Neural cell (in vitro differentiated cells): Measurements from ENCODE around the gene ACOX2. TPM values are rescaled to one million over a fixed set of nuclear protein-coding genes. Genes with fewer than 3 reads are reported as not detected.

Source experiments
- H2AFZ ChIP-seq: fragments of 200-600, 300-800 bp; sonication (generic), shearing (Covaris generic); 2 replicates; pipeline ENCODE4 v1.6.0; 2014; ENCODE audit warnings: low read depth, mild to moderate bottlenecking, antibody characterized with exemption, low read length, moderate library complexity
- H3F3A ChIP-seq: fragments of 200-600 bp; shearing (Covaris generic); 2 replicates; pipeline ENCODE4 v1.6.1; 2016; ENCODE audit warnings: mild to moderate bottlenecking, moderate library complexity, mixed read lengths, antibody characterized with exemption, low read length; ENCODE audit not compliant: insufficient read depth, poor library complexity, severe bottlenecking
- H3K27ac ChIP-seq: fragments of 200-600, 300-800 bp; sonication (generic), shearing (Covaris generic); 2 replicates; pipeline ENCODE4 v1.5.1; 2014; ENCODE audit warnings: mild to moderate bottlenecking, low read length, moderate library complexity
- H3K27me3 ChIP-seq: fragments of 300-800, 200-600 bp; sonication (generic), shearing (Covaris generic); 2 replicates; pipeline ENCODE4 v1.6.0; 2014; ENCODE audit warnings: mild to moderate bottlenecking, low read depth, low read length, moderate library complexity; ENCODE audit not compliant: insufficient read depth
- H3K36me3 ChIP-seq: fragments of 300-800, 200-600 bp; sonication (generic), shearing (Covaris generic); 2 replicates; pipeline ENCODE4 v1.5.1; 2014; ENCODE audit warnings: mild to moderate bottlenecking, antibody characterized with exemption, low read length, moderate library complexity; ENCODE audit not compliant: insufficient read depth
- H3K4me2 ChIP-seq: fragments of 300-800, 200-600 bp; sonication (generic), shearing (Covaris generic); 2 replicates; pipeline ENCODE4 v1.6.0; 2014; ENCODE audit warnings: mild to moderate bottlenecking, low read length
- H3K4me3 ChIP-seq: fragments of 300-800, 200-600 bp; sonication (generic), shearing (Covaris generic); 2 replicates; pipeline ENCODE4 v1.5.1; 2014; ENCODE audit warnings: mild to moderate bottlenecking, low read length, moderate library complexity
- H3K79me2 ChIP-seq: fragments of 200-600 bp; shearing (Covaris generic); replicated peaks from 2 replicates; pipeline ENCODE4 v1.6.0; 2014; ENCODE audit warnings: mild to moderate bottlenecking, low read length, moderate library complexity; ENCODE audit not compliant: insufficient read depth
- H3K9ac ChIP-seq: fragments of 300-800, 200-600 bp; sonication (generic), shearing (Covaris generic); 2 replicates; pipeline ENCODE4 v1.6.1; 2016; ENCODE audit warnings: mild to moderate bottlenecking, low read length, mixed read lengths
- H3K9me2 ChIP-seq: fragments of 200-600 bp; shearing (Covaris generic); 2 replicates; pipeline ENCODE4 v1.6.1; 2016; ENCODE audit warnings: mild to moderate bottlenecking, low read length, mixed read lengths; ENCODE audit not compliant: insufficient read depth
- H3K9me3 ChIP-seq: fragments of 200-600, 300-800 bp; sonication (generic), shearing (Covaris generic); 2 replicates; pipeline ENCODE4 v1.6.1; 2016; ENCODE audit warnings: mild to moderate bottlenecking, mixed run types, low read length, moderate library complexity, mixed read lengths
- H4K20me1 ChIP-seq: fragments of 200-600 bp; shearing (Covaris generic); 2 replicates; pipeline ENCODE4 v1.6.1; 2016; ENCODE audit warnings: mild to moderate bottlenecking, mixed run types; ENCODE audit not compliant: insufficient read depth
- EZH2 ChIP-seq: fragments of 200-600, 300-800 bp; shearing (Covaris generic), sonication (generic); IDR thresholded peaks from 2 replicates; pipeline ENCODE4 v1.6.1; 2014; ENCODE audit warnings: antibody characterized with exemption, low read length, borderline replicate concordance, mild to moderate bottlenecking; ENCODE audit not compliant: insufficient read depth, poor library complexity, severe bottlenecking
- MXI1 ChIP-seq: fragments of 450-650 bp; conservative IDR thresholded peaks from 2 replicates; pipeline ENCODE4 v1.6.1; 2014; ENCODE audit warnings: antibody characterized with exemption, mild to moderate bottlenecking; ENCODE audit not compliant: poor library complexity, severe bottlenecking
- POLR2AphosphoS5 ChIP-seq: IDR thresholded peaks from 2 replicates; pipeline ENCODE4 v1.6.1; 2012
- RAD21 ChIP-seq: fragments of 450-650 bp; conservative IDR thresholded peaks from 2 replicates; pipeline ENCODE4 v1.6.1; 2014; ENCODE audit warnings: antibody characterized with exemption, mild to moderate bottlenecking, moderate library complexity
- SMC3 ChIP-seq: fragments of 450-650 bp; conservative IDR thresholded peaks from 2 replicates; pipeline ENCODE4 v1.6.1; 2014; ENCODE audit warnings: antibody characterized with exemption, mild to moderate bottlenecking, moderate library complexity; ENCODE audit not compliant: poor library complexity
- TAF1 ChIP-seq: IDR thresholded peaks from 2 replicates; pipeline ENCODE4 v1.6.1; 2012; ENCODE audit warnings: low read depth
- polyA plus RNA-seq: library from polyadenylated mRNA; depleted of rRNA; stranded (reverse); fragments of >200 nt; gene quantifications from 2 replicates; pipeline ENCODE4 v1.2.3, GENCODE V29; 2014
- TF ChIP-seq, protein P1 (sequence below): fragments of 450-650 bp; IDR thresholded peaks from 2 replicates; pipeline ENCODE4 v1.5.1; 2014; ENCODE audit warnings: antibody characterized with exemption, mild to moderate bottlenecking, moderate library complexity; ENCODE audit not compliant: poor library complexity, severe bottlenecking
- TF ChIP-seq, protein P2 (sequence below): IDR thresholded peaks from 2 replicates; pipeline ENCODE4 v1.6.1; 2012; ENCODE audit warnings: borderline replicate concordance

Gene ACOX2
- polyA plus RNA-seq, 1 donor from 2014 or later: not detected

- H3K27ac ChIP-seq: no peak overlapping the region
- TF ChIP-seq TAF1 (no peak), RAD21 (no peak), EZH2 (no peak), MXI1 (no peak)
- no peak overlapping the region for H3K9ac ChIP-seq
- H3K79me2 ChIP-seq: no peaks in the 10 kb centered on the region
- H3K4me2 ChIP-seq: no peak overlapping the region
- H3K4me3 ChIP-seq: no peak overlapping the region
- no peaks in the 10 kb centered on the region for H3F3A ChIP-seq
- no peaks in the 10 kb centered on the region for H3K27me3 ChIP-seq
- H3K36me3 ChIP-seq: no peaks in the 10 kb centered on the region
- no peak overlapping the region for H2AFZ ChIP-seq
- H3K9me3 ChIP-seq: no peaks in the 10 kb centered on the region
- no peaks in the 10 kb centered on the region for H3K9me2 ChIP-seq
- H4K20me1 ChIP-seq: no peaks in the 10 kb centered on the region
Measured at GRCh38 chr3:58566398-58567250, 29.6 kb upstream of the ACOX2 start.

DNA sequence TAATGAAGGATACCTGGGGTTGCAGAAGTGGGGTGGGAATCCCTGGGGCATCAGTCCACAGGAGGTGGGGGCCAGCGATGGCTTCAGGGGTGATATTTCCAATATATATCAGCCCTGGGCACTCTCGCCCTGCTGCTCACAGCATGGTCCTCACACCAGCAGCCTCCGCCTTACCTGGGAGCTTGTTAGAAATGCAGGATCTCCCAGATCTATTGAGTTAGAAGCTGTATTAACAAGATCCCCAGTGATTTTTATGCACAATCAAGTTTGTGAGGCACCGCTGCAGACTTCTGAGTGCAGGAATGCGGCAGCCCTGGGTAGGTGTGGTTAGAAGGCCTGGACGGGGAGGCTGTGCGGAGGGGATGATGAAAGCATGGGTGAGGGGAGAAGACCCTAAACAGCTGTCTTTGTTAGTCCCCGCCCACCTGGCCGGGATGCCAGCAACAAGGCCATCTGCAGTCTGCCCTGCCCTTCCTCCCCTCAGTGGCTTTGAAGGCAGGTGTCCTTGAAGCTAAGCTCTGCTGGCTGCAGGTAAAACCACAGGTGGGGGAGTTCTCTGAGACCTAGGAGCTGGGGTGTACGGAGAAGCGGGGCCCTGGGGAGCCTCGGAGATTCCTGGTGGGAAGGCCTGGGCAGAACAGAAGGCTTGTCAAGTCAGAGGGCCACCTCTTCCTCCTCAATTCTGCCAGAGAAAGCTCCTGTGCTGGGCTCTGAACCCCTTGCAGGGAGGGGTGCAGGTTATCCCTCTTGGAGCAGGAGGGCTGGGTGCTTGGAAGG lies 28.8 kb upstream of the ACOX2 start:
- Histone ChIP-seq H3K9me3 (no peaks in the 10 kb centered on the region), H3F3A (no peaks in the 10 kb centered on the region), H3K4me2 (no peak overlapping the region), H3K9me2 (no peaks in the 10 kb centered on the region), H3K27ac (no peak overlapping the region), H3K36me3 (no peaks in the 10 kb centered on the region), H3K4me3 (no peak overlapping the region), H2AFZ (no peak overlapping the region), H4K20me1 (no peaks in the 10 kb centered on the region), H3K27me3 (no peaks in the 10 kb centered on the region), H3K9ac (no peak overlapping the region), H3K79me2 (no peaks in the 10 kb centered on the region)
- TF ChIP-seq MXI1 (no peak), RAD21 (no peak), EZH2 (no peak), SMC3 (no peak), POLR2AphosphoS5 (no peak)
- TF ChIP-seq, protein P1, sequence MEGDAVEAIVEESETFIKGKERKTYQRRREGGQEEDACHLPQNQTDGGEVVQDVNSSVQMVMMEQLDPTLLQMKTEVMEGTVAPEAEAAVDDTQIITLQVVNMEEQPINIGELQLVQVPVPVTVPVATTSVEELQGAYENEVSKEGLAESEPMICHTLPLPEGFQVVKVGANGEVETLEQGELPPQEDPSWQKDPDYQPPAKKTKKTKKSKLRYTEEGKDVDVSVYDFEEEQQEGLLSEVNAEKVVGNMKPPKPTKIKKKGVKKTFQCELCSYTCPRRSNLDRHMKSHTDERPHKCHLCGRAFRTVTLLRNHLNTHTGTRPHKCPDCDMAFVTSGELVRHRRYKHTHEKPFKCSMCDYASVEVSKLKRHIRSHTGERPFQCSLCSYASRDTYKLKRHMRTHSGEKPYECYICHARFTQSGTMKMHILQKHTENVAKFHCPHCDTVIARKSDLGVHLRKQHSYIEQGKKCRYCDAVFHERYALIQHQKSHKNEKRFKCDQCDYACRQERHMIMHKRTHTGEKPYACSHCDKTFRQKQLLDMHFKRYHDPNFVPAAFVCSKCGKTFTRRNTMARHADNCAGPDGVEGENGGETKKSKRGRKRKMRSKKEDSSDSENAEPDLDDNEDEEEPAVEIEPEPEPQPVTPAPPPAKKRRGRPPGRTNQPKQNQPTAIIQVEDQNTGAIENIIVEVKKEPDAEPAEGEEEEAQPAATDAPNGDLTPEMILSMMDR: no peak
- TF ChIP-seq, protein P2, sequence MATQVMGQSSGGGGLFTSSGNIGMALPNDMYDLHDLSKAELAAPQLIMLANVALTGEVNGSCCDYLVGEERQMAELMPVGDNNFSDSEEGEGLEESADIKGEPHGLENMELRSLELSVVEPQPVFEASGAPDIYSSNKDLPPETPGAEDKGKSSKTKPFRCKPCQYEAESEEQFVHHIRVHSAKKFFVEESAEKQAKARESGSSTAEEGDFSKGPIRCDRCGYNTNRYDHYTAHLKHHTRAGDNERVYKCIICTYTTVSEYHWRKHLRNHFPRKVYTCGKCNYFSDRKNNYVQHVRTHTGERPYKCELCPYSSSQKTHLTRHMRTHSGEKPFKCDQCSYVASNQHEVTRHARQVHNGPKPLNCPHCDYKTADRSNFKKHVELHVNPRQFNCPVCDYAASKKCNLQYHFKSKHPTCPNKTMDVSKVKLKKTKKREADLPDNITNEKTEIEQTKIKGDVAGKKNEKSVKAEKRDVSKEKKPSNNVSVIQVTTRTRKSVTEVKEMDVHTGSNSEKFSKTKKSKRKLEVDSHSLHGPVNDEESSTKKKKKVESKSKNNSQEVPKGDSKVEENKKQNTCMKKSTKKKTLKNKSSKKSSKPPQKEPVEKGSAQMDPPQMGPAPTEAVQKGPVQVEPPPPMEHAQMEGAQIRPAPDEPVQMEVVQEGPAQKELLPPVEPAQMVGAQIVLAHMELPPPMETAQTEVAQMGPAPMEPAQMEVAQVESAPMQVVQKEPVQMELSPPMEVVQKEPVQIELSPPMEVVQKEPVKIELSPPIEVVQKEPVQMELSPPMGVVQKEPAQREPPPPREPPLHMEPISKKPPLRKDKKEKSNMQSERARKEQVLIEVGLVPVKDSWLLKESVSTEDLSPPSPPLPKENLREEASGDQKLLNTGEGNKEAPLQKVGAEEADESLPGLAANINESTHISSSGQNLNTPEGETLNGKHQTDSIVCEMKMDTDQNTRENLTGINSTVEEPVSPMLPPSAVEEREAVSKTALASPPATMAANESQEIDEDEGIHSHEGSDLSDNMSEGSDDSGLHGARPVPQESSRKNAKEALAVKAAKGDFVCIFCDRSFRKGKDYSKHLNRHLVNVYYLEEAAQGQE: no peak
